Spleen (tissue), 7 donors: ENCODE data around the gene CCDC39.

Source experiments
- CTCF ChIP-seq, 11 experiments: fragments of 200-600 bp in 7 of 11; fragments of 450-650 bp in 4 of 11; sonication (generic) in 4 of 11; IDR thresholded peaks in 8 of 11; conservative IDR thresholded peaks in 3 of 11; 1 replicate in 7 of 11; 2 replicates in 4 of 11; pipeline versions ENCODE4 v1.4.0 to v1.8.0; 2016 to 2021; ENCODE audit warnings: antibody characterized with exemption in 11 of 11, inconsistent platforms in 4 of 11, mild to moderate bottlenecking in 1 of 11
- POLR2A ChIP-seq, 3 donors: fragments of 450-650 bp; IDR thresholded peaks; one replicate each; pipeline ENCODE4 v1.5.1; 2017; ENCODE audit warnings: antibody characterized with exemption in 3 of 3, mild to moderate bottlenecking in 1 of 3
- POLR2AphosphoS5 ChIP-seq, 3 donors: sonication (generic); formaldehyde crosslinking; IDR thresholded peaks; one replicate each; pipeline ENCODE4 v1.5.1; 2017; ENCODE audit warnings: antibody characterized with exemption in 3 of 3
- donor health status: DM: no; HTN: no; CAD: no; lungs with moderate emphysema.
- donor health status: DM: no; HTN: no; CAD: no.
- donor health status: DM: no; HTN: no; CAD: no.

GRCh38 chr3:180684807-180685206 is 5.5 kb upstream of the CCDC39 start:
- TF ChIP-seq CTCF (IDR thresholded peaks at IDR 0.05 in 8 of 11, conservative IDR thresholded peaks at IDR 0.05 in 3 of 11) (no peak), POLR2A (IDR thresholded peaks at IDR 0.05) (no peak), POLR2AphosphoS5 (IDR thresholded peaks at IDR 0.05) (no peak)
